Measurements from ENCODE around the gene CCDC85A. TPM values are rescaled to one million over a fixed set of nuclear protein-coding genes. Genes with fewer than 3 reads are reported as not detected.

The CCDC85A gene
- total RNA-seq, 1 experiment from 2014 or later, result 0.10 TPM

- ChIA-PET POLR2A (no interaction called here), RAD21 (ENCODE audit: low non-redundant PET in 1 of 2, low total read pairs in 2 of 2, uncharacterized antibody in 2 of 2, unreplicated experiment in 2 of 2) (no interaction called here), CTCF (interaction anchor here (1.7 kb wide), 1 partner anchor 13 kb away, joined by 5 read pairs; the partner anchor contains the start of gene CCDC85A)
- no peaks in the 10 kb centered on the region for H3K9me2 ChIP-seq (ENCODE audit: insufficient read depth)
- no TSS peak for BruUV-seq (replicated peaks)
- no peaks in the 10 kb centered on the region for H3K79me2 ChIP-seq (ENCODE audit: insufficient read depth, low read length)
- H3K36me3 ChIP-seq (ENCODE audit: control insufficient read depth in 1 of 2, insufficient read depth in 2 of 2, low read length in 2 of 2), result no peaks in the 10 kb centered on the region
- intact Hi-C loops (cut with micrococcal nuclease), result loop anchor here (10.0 kb wide), 1 partner anchor 864 kb away; no protein-coding TSS in a partner anchor
- H3K9me3 ChIP-seq (ENCODE audit: control insufficient read depth in 1 of 2, insufficient read depth in 1 of 2, low read depth in 1 of 2, low read length in 2 of 2), result no peaks in the 10 kb centered on the region
- ATAC-seq, result no peak
- no peak overlapping the region for H2AFZ ChIP-seq (ENCODE audit: low read depth, low read length, poor library complexity, severe bottlenecking)
- no peak for DNase-seq (ENCODE audit: low read depth, low spot score)
- no peak overlapping the region for H3K9ac ChIP-seq (ENCODE audit: low read length)
- no peak overlapping the region for H3K27ac ChIP-seq (ENCODE audit: low read depth, low read length)
- H4K20me1 ChIP-seq (ENCODE audit: insufficient read depth), result no peaks in the 10 kb centered on the region
- no peak overlapping the region for H3K4me2 ChIP-seq (ENCODE audit: low read length)
- no peaks in the 10 kb centered on the region for H3K4me1 ChIP-seq (ENCODE audit: control insufficient read depth in 1 of 2, insufficient read depth in 2 of 2, low read length in 2 of 2)
- no peaks in the 10 kb centered on the region for H3K27me3 ChIP-seq (ENCODE audit: insufficient read depth, low read length)
- no peak for TF ChIP-seq ELF1 (IDR thresholded peaks at IDR 0.05; ENCODE audit: borderline replicate concordance, low read depth)
- TF ChIP-seq ZBTB33 (IDR thresholded peaks at IDR 0.05; ENCODE audit: extremely low read depth, insufficient replicate concordance, low read length), result no peak
- TF ChIP-seq, protein P1, sequence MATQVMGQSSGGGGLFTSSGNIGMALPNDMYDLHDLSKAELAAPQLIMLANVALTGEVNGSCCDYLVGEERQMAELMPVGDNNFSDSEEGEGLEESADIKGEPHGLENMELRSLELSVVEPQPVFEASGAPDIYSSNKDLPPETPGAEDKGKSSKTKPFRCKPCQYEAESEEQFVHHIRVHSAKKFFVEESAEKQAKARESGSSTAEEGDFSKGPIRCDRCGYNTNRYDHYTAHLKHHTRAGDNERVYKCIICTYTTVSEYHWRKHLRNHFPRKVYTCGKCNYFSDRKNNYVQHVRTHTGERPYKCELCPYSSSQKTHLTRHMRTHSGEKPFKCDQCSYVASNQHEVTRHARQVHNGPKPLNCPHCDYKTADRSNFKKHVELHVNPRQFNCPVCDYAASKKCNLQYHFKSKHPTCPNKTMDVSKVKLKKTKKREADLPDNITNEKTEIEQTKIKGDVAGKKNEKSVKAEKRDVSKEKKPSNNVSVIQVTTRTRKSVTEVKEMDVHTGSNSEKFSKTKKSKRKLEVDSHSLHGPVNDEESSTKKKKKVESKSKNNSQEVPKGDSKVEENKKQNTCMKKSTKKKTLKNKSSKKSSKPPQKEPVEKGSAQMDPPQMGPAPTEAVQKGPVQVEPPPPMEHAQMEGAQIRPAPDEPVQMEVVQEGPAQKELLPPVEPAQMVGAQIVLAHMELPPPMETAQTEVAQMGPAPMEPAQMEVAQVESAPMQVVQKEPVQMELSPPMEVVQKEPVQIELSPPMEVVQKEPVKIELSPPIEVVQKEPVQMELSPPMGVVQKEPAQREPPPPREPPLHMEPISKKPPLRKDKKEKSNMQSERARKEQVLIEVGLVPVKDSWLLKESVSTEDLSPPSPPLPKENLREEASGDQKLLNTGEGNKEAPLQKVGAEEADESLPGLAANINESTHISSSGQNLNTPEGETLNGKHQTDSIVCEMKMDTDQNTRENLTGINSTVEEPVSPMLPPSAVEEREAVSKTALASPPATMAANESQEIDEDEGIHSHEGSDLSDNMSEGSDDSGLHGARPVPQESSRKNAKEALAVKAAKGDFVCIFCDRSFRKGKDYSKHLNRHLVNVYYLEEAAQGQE (IDR thresholded peaks at IDR 0.05; ENCODE audit: low read depth), result no peak
- TF ChIP-seq SP1 (IDR thresholded peaks at IDR 0.05; ENCODE audit: low read depth), result no peak
- TF ChIP-seq POLR2AphosphoS5 (IDR thresholded peaks at IDR 0.05; ENCODE audit: low read depth, low read length), result no peak
- no peak for TF ChIP-seq FOSL1 (IDR thresholded peaks at IDR 0.05; ENCODE audit: low read depth)
- no peak for TF ChIP-seq YY1 (IDR thresholded peaks at IDR 0.05; ENCODE audit: extremely low read depth, insufficient replicate concordance, low read depth, low read length)
- no peak for TF ChIP-seq ZFX (IDR thresholded peaks at IDR 0.05)
- no peak for TF ChIP-seq SIN3A (IDR thresholded peaks at IDR 0.05; ENCODE audit: low read depth)
- TF ChIP-seq EZH2phosphoT487 (IDR thresholded peaks at IDR 0.05; ENCODE audit: borderline replicate concordance), result no peak
- no peak for TF ChIP-seq JUND (IDR thresholded peaks at IDR 0.05)
- TF ChIP-seq, protein P2, sequence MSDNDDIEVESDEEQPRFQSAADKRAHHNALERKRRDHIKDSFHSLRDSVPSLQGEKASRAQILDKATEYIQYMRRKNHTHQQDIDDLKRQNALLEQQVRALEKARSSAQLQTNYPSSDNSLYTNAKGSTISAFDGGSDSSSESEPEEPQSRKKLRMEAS (IDR thresholded peaks at IDR 0.05), result no peak
- TF ChIP-seq CEBPB (IDR thresholded peaks at IDR 0.05; ENCODE audit: low read depth), result no peak
- TF ChIP-seq, protein P3, sequence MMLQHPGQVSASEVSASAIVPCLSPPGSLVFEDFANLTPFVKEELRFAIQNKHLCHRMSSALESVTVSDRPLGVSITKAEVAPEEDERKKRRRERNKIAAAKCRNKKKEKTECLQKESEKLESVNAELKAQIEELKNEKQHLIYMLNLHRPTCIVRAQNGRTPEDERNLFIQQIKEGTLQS (IDR thresholded peaks at IDR 0.05), result no peak
- no peak for TF ChIP-seq POLR2A (IDR thresholded peaks at IDR 0.05; ENCODE audit: borderline replicate concordance, extremely low read depth, insufficient read depth, insufficient read length)
- H3K4me3 ChIP-seq (replicated peaks in 1 of 2; ENCODE audit: low read depth in 1 of 2, low read length in 2 of 2), result no peak overlapping the region
Measured at GRCh38 chr2:56170504-56170903, 13.3 kb upstream of the CCDC85A start.

Measured in HCT116 (cell line).